Left lung (tissue), 10 donors: ENCODE data around the gene ZCCHC7. TPM values are rescaled to one million over a fixed set of nuclear protein-coding genes. Genes with fewer than 3 reads are reported as not detected.

Experiments
- ATAC-seq: fragments of 200-7000 bp; cut with Tn5 transposase; one replicate; pipeline ENCODE4 v1.9.1; 2020; ENCODE audit warnings: moderate library complexity
- DNase-seq, 4 donors: peaks; one replicate each; pipeline ENCODE4 v3.0.0-alpha.2; 2013 to 2020
- H3K27ac ChIP-seq, 2 donors: fragments of 200-600 bp; sonication (generic) in 1 of 2; one replicate each; pipeline versions ENCODE4 v1.5.0 to v1.8.0; 2020 to 2021
- H3K27me3 ChIP-seq, 2 donors: fragments of 200-600 bp; sonication (generic) in 1 of 2; one replicate each; pipeline versions ENCODE4 v1.5.0 to v1.8.0; 2020 to 2021
- H3K36me3 ChIP-seq, 2 donors: fragments of 200-600 bp; sonication (generic) in 1 of 2; one replicate each; pipeline versions ENCODE4 v1.5.0 to v1.8.0; 2020 to 2021
- H3K4me1 ChIP-seq, 2 donors: fragments of 200-600 bp; one replicate each; pipeline ENCODE4 v1.8.0; 2021
- H3K4me3 ChIP-seq, 2 donors: fragments of 200-600 bp; sonication (generic) in 1 of 2; one replicate each; pipeline versions ENCODE4 v1.5.0 to v1.8.0; 2020 to 2021; ENCODE audit warnings: mild to moderate bottlenecking in 1 of 2
- H3K9me3 ChIP-seq, 2 donors: fragments of 200-600 bp; sonication (generic) in 1 of 2; one replicate each; pipeline versions ENCODE4 v1.5.0 to v1.8.0; 2020 to 2021
- intact Hi-C, 2 donors: fragments of 100-400 bp; cut with DNase I; formaldehyde crosslinking; loops; one replicate each; pipeline versions ENCODE4 v1.11.2 to v1.14.2; 2022
- polyA plus RNA-seq, 6 donors: library from polyadenylated mRNA; unstranded; fragments of 120-200 nt; gene quantifications; one replicate each; pipeline ENCODE4 v1.2.1, GENCODE V29; 2013; ENCODE audit not compliant: insufficient read length in 6 of 6
- total RNA-seq, 2 donors: library from RNA; stranded (reverse); fragmentation: NEBNext Ultra II Directional; extraction: Animal tissue kit (Norgen Biotek cat#: 25700); gene quantifications; one replicate each; pipeline ENCODE4 v1.2.1, GENCODE V29; 2021
- TF ChIP-seq, protein P1 (sequence below), 2 donors: fragments of 200-600 bp; sonication (generic) in 1 of 2; IDR thresholded peaks; one replicate each; pipeline versions ENCODE4 v1.5.0 to v1.8.0; 2021; ENCODE audit warnings: antibody characterized with exemption in 2 of 2
- donor health status: DM: no; HTN: yes; CAD: no.
- donor health status: DM: no; HTN: no; CAD: no.

The ZCCHC7 gene
- total and polyA plus RNA-seq, 8 donors = 16.0 to 26.0 (median 22.6) TPM

GRCh38 chr9:37406603-37407401 lies 286.4 kb downstream of the ZCCHC7 start:
- ATAC-seq (no peak), DNase-seq (no peak)
- no peaks in the 10 kb centered on the region for H3K9me3 ChIP-seq
- no peak overlapping the region for H3K4me3 ChIP-seq
- H3K36me3 ChIP-seq = no peaks in the 10 kb centered on the region
- no peaks in the 10 kb centered on the region for H3K27me3 ChIP-seq
- intact Hi-C loops = no loop called here
- no peak overlapping the region for H3K27ac ChIP-seq
- TF ChIP-seq, protein P1, sequence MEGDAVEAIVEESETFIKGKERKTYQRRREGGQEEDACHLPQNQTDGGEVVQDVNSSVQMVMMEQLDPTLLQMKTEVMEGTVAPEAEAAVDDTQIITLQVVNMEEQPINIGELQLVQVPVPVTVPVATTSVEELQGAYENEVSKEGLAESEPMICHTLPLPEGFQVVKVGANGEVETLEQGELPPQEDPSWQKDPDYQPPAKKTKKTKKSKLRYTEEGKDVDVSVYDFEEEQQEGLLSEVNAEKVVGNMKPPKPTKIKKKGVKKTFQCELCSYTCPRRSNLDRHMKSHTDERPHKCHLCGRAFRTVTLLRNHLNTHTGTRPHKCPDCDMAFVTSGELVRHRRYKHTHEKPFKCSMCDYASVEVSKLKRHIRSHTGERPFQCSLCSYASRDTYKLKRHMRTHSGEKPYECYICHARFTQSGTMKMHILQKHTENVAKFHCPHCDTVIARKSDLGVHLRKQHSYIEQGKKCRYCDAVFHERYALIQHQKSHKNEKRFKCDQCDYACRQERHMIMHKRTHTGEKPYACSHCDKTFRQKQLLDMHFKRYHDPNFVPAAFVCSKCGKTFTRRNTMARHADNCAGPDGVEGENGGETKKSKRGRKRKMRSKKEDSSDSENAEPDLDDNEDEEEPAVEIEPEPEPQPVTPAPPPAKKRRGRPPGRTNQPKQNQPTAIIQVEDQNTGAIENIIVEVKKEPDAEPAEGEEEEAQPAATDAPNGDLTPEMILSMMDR (IDR thresholded peaks at IDR 0.05) = no peak
- H3K4me1 ChIP-seq = no peaks in the 10 kb centered on the region

- Histone ChIP-seq H3K27me3 (no peaks in the 10 kb centered on the region), H3K4me3 (no peak overlapping the region), H3K4me1 (no peaks in the 10 kb centered on the region), H3K27ac (no peak overlapping the region), H3K9me3 (no peaks in the 10 kb centered on the region), H3K36me3 (no peaks in the 10 kb centered on the region)
- DNase-seq (no peak), ATAC-seq (no peak)
- intact Hi-C loops = no loop called here
- TF ChIP-seq, protein P1 (IDR thresholded peaks at IDR 0.05) = no peak
These were observed 287.1 kb downstream of the ZCCHC7 start for GRCh38 chr9:37407468-37407867.

Other genes with a start within 250 kb of the ZCCHC7 start
- gene PAX5, start 86.3 kb upstream of the ZCCHC7 start, total RNA-seq = under 1 TPM; 0.03 to 0.65 TPM
- gene PAX5, start 86.3 kb upstream of the ZCCHC7 start, polyA plus RNA-seq = under 1 TPM; 0.08 to 0.43 (median 0.13) TPM